Measurements from ENCODE around the gene DNM3.

The DNM3 gene

GRCh38 chr1:172453153-172453545 lies 611.9 kb downstream of the DNM3 start:
- Histone ChIP-seq H3K4me3 (ENCODE audit: low read length) (no peak overlapping the region), H3K9me3 (ENCODE audit: low read length) (no peaks in the 10 kb centered on the region), H3K4me1 (ENCODE audit: insufficient read depth, low read length) (peaks cover 16% of the 10 kb centered on the region), H3K27me3 (ENCODE audit: insufficient read depth, low read length) (no peaks in the 10 kb centered on the region), H3K36me3 (ENCODE audit: insufficient read depth, low read length) (no peaks in the 10 kb centered on the region), H2AFZ (ENCODE audit: low read depth, low read length) (no peak overlapping the region)

- H3K4me1 ChIP-seq (ENCODE audit: insufficient read depth, low read length), result peaks cover 16% of the 10 kb centered on the region
- no peaks in the 10 kb centered on the region for H3K9me3 ChIP-seq (ENCODE audit: low read length)
These were observed 612.3 kb downstream of the DNM3 start for GRCh38 chr1:172453607-172454006.

GRCh38 chr1:172455451-172455850 lies 614.2 kb downstream of the DNM3 start:
- Histone ChIP-seq H2AFZ (ENCODE audit: low read depth, low read length) (no peak overlapping the region), H3K9me3 (ENCODE audit: low read length) (no peaks in the 10 kb centered on the region), H3K4me1 (ENCODE audit: insufficient read depth, low read length) (peaks cover 17% of the 10 kb centered on the region), H3K36me3 (ENCODE audit: insufficient read depth, low read length) (no peaks in the 10 kb centered on the region), H3K4me3 (ENCODE audit: low read length) (no peak overlapping the region), H3K27me3 (ENCODE audit: insufficient read depth, low read length) (no peaks in the 10 kb centered on the region)

More at GRCh38 chr1:172453607-172454006, 612.3 kb downstream of the DNM3 start:
- no peaks in the 10 kb centered on the region for H3K36me3 ChIP-seq (ENCODE audit: insufficient read depth, low read length)
- H2AFZ ChIP-seq (ENCODE audit: low read depth, low read length), result no peak overlapping the region
- H3K27me3 ChIP-seq (ENCODE audit: insufficient read depth, low read length), result no peaks in the 10 kb centered on the region
- H3K4me3 ChIP-seq (ENCODE audit: low read length), result no peak overlapping the region

- Histone ChIP-seq H3K9me3 (ENCODE audit: low read length) (no peaks in the 10 kb centered on the region), H3K36me3 (ENCODE audit: insufficient read depth, low read length) (no peaks in the 10 kb centered on the region), H3K27me3 (ENCODE audit: insufficient read depth, low read length) (no peaks in the 10 kb centered on the region), H2AFZ (ENCODE audit: low read depth, low read length) (no peak overlapping the region), H3K4me1 (ENCODE audit: insufficient read depth, low read length) (peaks cover 20% of the 10 kb centered on the region), H3K4me3 (ENCODE audit: low read length) (no peak overlapping the region)
These were observed 615.1 kb downstream of the DNM3 start for GRCh38 chr1:172456344-172456769.

GRCh38 chr1:172457479-172458130 lies 616.3 kb downstream of the DNM3 start:
- H3K4me3 ChIP-seq (ENCODE audit: low read length), result no peak overlapping the region
- H3K27me3 ChIP-seq (ENCODE audit: insufficient read depth, low read length), result no peaks in the 10 kb centered on the region
- H3K36me3 ChIP-seq (ENCODE audit: insufficient read depth, low read length), result no peaks in the 10 kb centered on the region
- peaks cover 14% of the 10 kb centered on the region for H3K4me1 ChIP-seq (ENCODE audit: insufficient read depth, low read length)
- no peaks in the 10 kb centered on the region for H3K9me3 ChIP-seq (ENCODE audit: low read length)
- H2AFZ ChIP-seq (ENCODE audit: low read depth, low read length), result no peak overlapping the region

GRCh38 chr1:172460177-172460576 lies 618.9 kb downstream of the DNM3 start:
- peaks cover 8% of the 10 kb centered on the region for H3K4me1 ChIP-seq (ENCODE audit: insufficient read depth, low read length)
- H3K36me3 ChIP-seq (ENCODE audit: insufficient read depth, low read length), result no peaks in the 10 kb centered on the region
- H3K27me3 ChIP-seq (ENCODE audit: insufficient read depth, low read length), result no peaks in the 10 kb centered on the region
- H3K4me3 ChIP-seq (ENCODE audit: low read length), result no peak overlapping the region
- H2AFZ ChIP-seq (ENCODE audit: low read depth, low read length), result no peak overlapping the region
- no peaks in the 10 kb centered on the region for H3K9me3 ChIP-seq (ENCODE audit: low read length)

GRCh38 chr1:172460887-172461315 lies 619.6 kb downstream of the DNM3 start:
- peaks cover 8% of the 10 kb centered on the region for H3K4me1 ChIP-seq (ENCODE audit: insufficient read depth, low read length)
- H3K4me3 ChIP-seq (ENCODE audit: low read length), result no peak overlapping the region
- H3K9me3 ChIP-seq (ENCODE audit: low read length), result no peaks in the 10 kb centered on the region
- peaks cover 4% of the 10 kb centered on the region for H3K27me3 ChIP-seq (ENCODE audit: insufficient read depth, low read length)
- peak overlapping the region; percentile 73 for H2AFZ ChIP-seq (ENCODE audit: low read depth, low read length)
- H3K36me3 ChIP-seq (ENCODE audit: insufficient read depth, low read length), result no peaks in the 10 kb centered on the region
